ENCODE measurements around the gene DHCR24. TPM values are rescaled to one million over a fixed set of nuclear protein-coding genes. Genes with fewer than 3 reads are reported as not detected.

Gene DHCR24
- total RNA-seq, 1 donor: 151 TPM

DNA sequence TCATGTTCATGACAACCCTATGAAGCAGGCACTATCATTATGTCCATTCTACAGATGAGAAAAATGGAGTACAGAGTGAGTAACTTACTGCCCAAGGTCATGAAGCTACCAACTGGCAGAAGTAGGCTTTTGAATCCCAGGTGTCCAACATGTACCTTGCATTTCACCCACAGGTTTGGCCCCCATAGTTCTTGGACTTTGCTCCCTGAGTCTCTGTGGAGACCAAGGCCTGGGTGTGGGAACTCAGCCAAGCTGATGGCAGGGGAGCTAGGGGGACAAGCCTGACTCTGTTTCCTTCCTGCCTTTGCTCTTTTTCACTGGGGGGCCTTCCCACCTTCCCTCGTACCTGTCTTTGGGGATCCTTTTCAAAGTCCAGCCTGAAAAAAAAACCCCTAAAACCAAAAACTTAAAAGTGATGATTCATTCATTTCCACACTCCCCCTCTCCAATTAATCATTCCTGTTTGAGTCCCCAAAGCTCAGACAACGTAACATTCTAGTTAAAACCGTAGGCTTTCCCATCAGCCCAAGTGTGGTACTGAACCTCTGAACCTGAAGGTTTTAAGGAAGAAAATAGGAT lies 77.4 kb downstream of the DHCR24 start:
- no peak overlapping the region for H3K4me3 ChIP-seq (ENCODE audit: insufficient read depth, low read length)
- TF ChIP-seq, protein P1, sequence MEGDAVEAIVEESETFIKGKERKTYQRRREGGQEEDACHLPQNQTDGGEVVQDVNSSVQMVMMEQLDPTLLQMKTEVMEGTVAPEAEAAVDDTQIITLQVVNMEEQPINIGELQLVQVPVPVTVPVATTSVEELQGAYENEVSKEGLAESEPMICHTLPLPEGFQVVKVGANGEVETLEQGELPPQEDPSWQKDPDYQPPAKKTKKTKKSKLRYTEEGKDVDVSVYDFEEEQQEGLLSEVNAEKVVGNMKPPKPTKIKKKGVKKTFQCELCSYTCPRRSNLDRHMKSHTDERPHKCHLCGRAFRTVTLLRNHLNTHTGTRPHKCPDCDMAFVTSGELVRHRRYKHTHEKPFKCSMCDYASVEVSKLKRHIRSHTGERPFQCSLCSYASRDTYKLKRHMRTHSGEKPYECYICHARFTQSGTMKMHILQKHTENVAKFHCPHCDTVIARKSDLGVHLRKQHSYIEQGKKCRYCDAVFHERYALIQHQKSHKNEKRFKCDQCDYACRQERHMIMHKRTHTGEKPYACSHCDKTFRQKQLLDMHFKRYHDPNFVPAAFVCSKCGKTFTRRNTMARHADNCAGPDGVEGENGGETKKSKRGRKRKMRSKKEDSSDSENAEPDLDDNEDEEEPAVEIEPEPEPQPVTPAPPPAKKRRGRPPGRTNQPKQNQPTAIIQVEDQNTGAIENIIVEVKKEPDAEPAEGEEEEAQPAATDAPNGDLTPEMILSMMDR (IDR thresholded peaks at IDR 0.05; ENCODE audit: extremely low read depth, low read depth, low read length): no peak
- peaks cover 8% of the 10 kb centered on the region for H3K4me1 ChIP-seq (ENCODE audit: insufficient read depth, low read length)
- no peaks in the 10 kb centered on the region for H3K36me3 ChIP-seq (ENCODE audit: insufficient read depth, low read length)
- DNase-seq (ENCODE audit: insufficient read length, low spot score, missing footprints): no peak
- no peaks in the 10 kb centered on the region for H4K20me1 ChIP-seq (ENCODE audit: insufficient read depth, low read length)
- no peaks in the 10 kb centered on the region for H3K9me3 ChIP-seq (ENCODE audit: low read depth, low read length)
- H3K27me3 ChIP-seq (ENCODE audit: insufficient read depth, low read length): no peaks in the 10 kb centered on the region
- no peak overlapping the region for H3K4me2 ChIP-seq (ENCODE audit: insufficient read depth, low read length)
- H2AFZ ChIP-seq (ENCODE audit: low read length): no peak overlapping the region
- no peak overlapping the region for H3K27ac ChIP-seq (ENCODE audit: low read depth, low read length)
- H3K79me2 ChIP-seq (ENCODE audit: insufficient read depth, low read length): no peaks in the 10 kb centered on the region

DNA sequence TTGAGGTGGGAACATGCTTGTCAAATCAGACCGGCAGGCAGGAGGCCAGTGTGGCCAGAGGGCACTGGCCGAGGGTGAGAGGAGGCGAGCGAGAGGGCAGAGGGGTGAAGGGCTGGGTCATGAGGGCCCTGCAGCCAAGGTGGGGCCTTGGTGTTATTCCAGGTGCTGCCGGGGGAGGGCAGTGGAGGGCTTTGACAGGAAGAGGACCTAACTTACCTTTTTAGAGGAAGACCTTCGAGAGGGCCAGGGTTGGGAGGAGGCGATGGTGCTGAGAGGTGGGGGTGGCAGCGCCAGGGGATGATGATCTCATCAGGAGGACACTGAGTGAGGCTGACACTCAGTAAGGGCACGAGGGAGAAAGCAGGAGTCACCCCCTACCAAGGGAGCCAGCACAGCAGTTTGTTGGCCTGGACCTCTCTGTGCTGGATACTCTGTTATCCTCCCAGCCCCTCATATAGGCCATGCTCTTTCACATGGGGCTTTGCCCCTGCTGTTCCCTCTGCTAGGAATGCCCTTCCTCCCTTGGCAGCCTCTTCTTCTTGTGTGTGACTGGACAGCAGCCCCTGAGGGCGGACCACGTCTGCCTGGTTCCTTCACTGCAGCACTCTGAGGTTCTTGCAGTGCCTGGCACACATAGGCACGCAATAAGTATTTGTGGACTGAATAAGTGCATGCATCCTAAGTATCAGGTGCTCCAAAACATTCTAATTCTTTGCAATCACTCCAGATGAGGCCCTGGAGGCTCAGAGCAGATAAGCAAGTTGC lies 78.4 kb downstream of the DHCR24 start:
- peak; percentile 57 for DNase-seq (ENCODE audit: insufficient read length, low spot score, missing footprints)
- no peak overlapping the region for H2AFZ ChIP-seq (ENCODE audit: low read length)
- H3K9me3 ChIP-seq (ENCODE audit: low read depth, low read length): no peaks in the 10 kb centered on the region

DNA sequence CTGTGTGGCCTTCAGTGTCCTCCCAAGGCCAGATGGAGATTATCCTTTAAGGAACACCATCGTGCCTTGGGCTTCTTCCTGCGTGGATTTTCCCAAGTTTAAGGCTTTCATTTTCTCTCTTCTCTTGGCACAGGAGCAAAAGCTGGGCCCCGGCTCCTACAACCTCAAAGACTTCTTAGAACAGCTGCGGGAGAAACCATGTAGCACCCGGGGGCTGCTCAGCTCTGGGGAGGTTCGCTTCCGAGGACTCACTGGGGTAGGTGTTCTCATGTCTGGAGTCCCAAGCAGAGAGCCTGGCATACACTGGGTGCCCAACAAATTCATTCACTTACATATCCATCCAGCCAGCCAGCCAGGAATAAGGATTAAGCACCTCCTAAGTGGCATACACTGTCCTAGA lies 79.2 kb downstream of the DHCR24 start:
- Histone ChIP-seq H3K9me3 (ENCODE audit: low read depth, low read length) (no peaks in the 10 kb centered on the region), H4K20me1 (ENCODE audit: insufficient read depth, low read length) (no peaks in the 10 kb centered on the region), H3K4me2 (ENCODE audit: insufficient read depth, low read length) (no peak overlapping the region), H3K27me3 (ENCODE audit: insufficient read depth, low read length) (no peaks in the 10 kb centered on the region), H3K4me1 (ENCODE audit: insufficient read depth, low read length) (peaks cover 13% of the 10 kb centered on the region), H2AFZ (ENCODE audit: low read length) (peak overlapping the region; percentile 57), H3K27ac (ENCODE audit: low read depth, low read length) (no peak overlapping the region), H3K79me2 (ENCODE audit: insufficient read depth, low read length) (no peaks in the 10 kb centered on the region), H3K4me3 (ENCODE audit: insufficient read depth, low read length) (no peak overlapping the region), H3K36me3 (ENCODE audit: insufficient read depth, low read length) (no peaks in the 10 kb centered on the region)
- TF ChIP-seq, protein P1 (IDR thresholded peaks at IDR 0.05; ENCODE audit: extremely low read depth, low read depth, low read length): no peak
- DNase-seq (ENCODE audit: insufficient read length, low spot score, missing footprints): no peak

More for the DNA sequence above, 78.4 kb downstream of the DHCR24 start:
- no peak overlapping the region for H3K4me2 ChIP-seq (ENCODE audit: insufficient read depth, low read length)
- no peaks in the 10 kb centered on the region for H3K36me3 ChIP-seq (ENCODE audit: insufficient read depth, low read length)
- H3K79me2 ChIP-seq (ENCODE audit: insufficient read depth, low read length): no peaks in the 10 kb centered on the region
- H3K4me1 ChIP-seq (ENCODE audit: insufficient read depth, low read length): peaks cover 13% of the 10 kb centered on the region
- TF ChIP-seq, protein P1 (IDR thresholded peaks at IDR 0.05; ENCODE audit: extremely low read depth, low read depth, low read length): peak; percentile 37
- H3K27me3 ChIP-seq (ENCODE audit: insufficient read depth, low read length): no peaks in the 10 kb centered on the region
- H3K4me3 ChIP-seq (ENCODE audit: insufficient read depth, low read length): no peak overlapping the region
- H4K20me1 ChIP-seq (ENCODE audit: insufficient read depth, low read length): no peaks in the 10 kb centered on the region
- H3K27ac ChIP-seq (ENCODE audit: low read depth, low read length): no peak overlapping the region

DNA sequence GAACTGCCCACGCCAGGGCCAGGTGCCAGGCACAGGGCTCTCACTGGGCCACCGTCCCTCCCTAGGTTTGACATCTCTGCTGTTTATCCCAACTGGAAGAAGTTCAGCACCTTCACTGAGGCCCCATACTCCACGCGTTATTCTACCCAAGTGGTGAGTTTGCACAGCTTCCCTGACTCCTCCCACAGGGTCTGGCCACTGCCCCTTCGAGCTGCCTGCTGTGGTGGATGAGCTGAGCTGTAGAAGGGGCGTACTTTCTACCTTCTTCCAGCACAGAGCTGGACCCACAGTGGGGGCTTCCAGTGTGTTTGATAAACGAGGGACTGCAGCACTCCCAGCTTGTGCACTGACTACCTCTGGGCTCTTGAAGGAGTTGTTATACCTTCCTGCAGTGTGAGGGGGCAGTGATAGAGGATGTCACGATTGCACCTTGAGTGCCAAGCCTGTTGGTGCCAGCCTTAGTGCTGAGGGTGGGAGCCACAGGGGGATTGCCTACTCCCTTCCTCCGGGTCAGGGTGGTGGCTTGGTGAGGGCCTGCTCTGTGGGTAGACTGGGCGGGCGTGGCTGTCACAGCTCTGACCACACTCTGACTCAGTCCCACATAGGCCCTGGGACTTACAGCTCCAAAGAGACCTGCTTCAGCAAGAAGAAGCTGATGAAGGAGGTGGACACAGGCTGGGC lies 79.9 kb downstream of the DHCR24 start:
- H3K27me3 ChIP-seq (ENCODE audit: insufficient read depth, low read length): peaks cover under 1% of the 10 kb centered on the region
- peaks cover 13% of the 10 kb centered on the region for H3K4me1 ChIP-seq (ENCODE audit: insufficient read depth, low read length)
- H3K4me3 ChIP-seq (ENCODE audit: insufficient read depth, low read length): no peak overlapping the region
- TF ChIP-seq, protein P1 (IDR thresholded peaks at IDR 0.05; ENCODE audit: extremely low read depth, low read depth, low read length): no peak
- no peaks in the 10 kb centered on the region for H4K20me1 ChIP-seq (ENCODE audit: insufficient read depth, low read length)
- no peak overlapping the region for H3K27ac ChIP-seq (ENCODE audit: low read depth, low read length)
- H3K79me2 ChIP-seq (ENCODE audit: insufficient read depth, low read length): no peaks in the 10 kb centered on the region
- peak; percentile 94 for DNase-seq (ENCODE audit: insufficient read length, low spot score, missing footprints)
- no peaks in the 10 kb centered on the region for H3K9me3 ChIP-seq (ENCODE audit: low read depth, low read length)
- H2AFZ ChIP-seq (ENCODE audit: low read length): peak overlapping the region; percentile 57
- H3K36me3 ChIP-seq (ENCODE audit: insufficient read depth, low read length): no peaks in the 10 kb centered on the region
- H3K4me2 ChIP-seq (ENCODE audit: insufficient read depth, low read length): no peak overlapping the region
